Measurements from ENCODE around the gene MTR.
A peak's percentile ranks its signal among the peaks of the same experiment; 100 is the strongest.

Gene MTR

GRCh38 chr1:236795035-236795756 is at the start of gene MTR:
Gene MTR (plus strand): TSS chr1:236795292. CDS start chr1:236795704, 412 bp downstream.
- DNase-seq: peak; percentile 95 to 97

GRCh38 chr1:236746785-236747184 is 48.3 kb upstream of the MTR start:
- no peak for DNase-seq

GRCh38 chr1:236747311-236747985 is 47.6 kb upstream of the MTR start:
- DNase-seq: no peak

GRCh38 chr1:236748268-236748870 is 46.7 kb upstream of the MTR start:
- no peak for DNase-seq

- DNase-seq: no peak
Observed at GRCh38 chr1:236750928-236751327, 44.2 kb upstream of the MTR start.

GRCh38 chr1:236751385-236751784 is 43.7 kb upstream of the MTR start:
- no peak for DNase-seq

GRCh38 chr1:236751935-236752334 is 43.2 kb upstream of the MTR start:
- DNase-seq: no peak

- DNase-seq: no peak
Observed at GRCh38 chr1:236753516-236753915, 41.6 kb upstream of the MTR start.

- DNase-seq: no peak
Observed at GRCh38 chr1:236753964-236754363, 41.1 kb upstream of the MTR start.

- no peak for DNase-seq
Observed at GRCh38 chr1:236754525-236755210, 40.4 kb upstream of the MTR start.

- no peak for DNase-seq
Observed at GRCh38 chr1:236757640-236758039, 37.5 kb upstream of the MTR start.

GRCh38 chr1:236759252-236759859 is 35.7 kb upstream of the MTR start:
- peak in 1 of 2 donors; percentile 46 for DNase-seq

- DNase-seq: no peak
Observed at GRCh38 chr1:236760480-236760879, 34.6 kb upstream of the MTR start.

GRCh38 chr1:236760986-236761385 is 34.1 kb upstream of the MTR start:
- DNase-seq: no peak

- DNase-seq: no peak
Observed at GRCh38 chr1:236761397-236762132, 33.5 kb upstream of the MTR start.

GRCh38 chr1:236762410-236762809 is 32.7 kb upstream of the MTR start:
- no peak for DNase-seq

GRCh38 chr1:236765831-236766230 is 29.3 kb upstream of the MTR start:
- no peak for DNase-seq

- no peak for DNase-seq
Observed at GRCh38 chr1:236766506-236766905, 28.6 kb upstream of the MTR start.

GRCh38 chr1:236767276-236767675 is 27.8 kb upstream of the MTR start:
- no peak for DNase-seq

GRCh38 chr1:236768601-236769000 is 26.5 kb upstream of the MTR start:
- no peak for DNase-seq

GRCh38 chr1:236773919-236774318 is 21.2 kb upstream of the MTR start:
- no peak for DNase-seq

- no peak for DNase-seq
Observed at GRCh38 chr1:236774926-236775325, 20.2 kb upstream of the MTR start.
